K562 (cell line): Measurements from ENCODE around the gene DNAJB2. TPM values are rescaled to one million over a fixed set of nuclear protein-coding genes. Genes with fewer than 3 reads are reported as not detected.

Experiments
- ATAC-seq: fragments of 200-7000 bp; cut with Tn5 transposase; 3 replicates; pipeline ENCODE4 v1.9.1; 2020; ENCODE audit warnings: moderate library complexity
- BruUV-seq: library from RNA; stranded (reverse); fragments of 400-500 nt; replicated peaks from 2 replicates; lab custom pipeline; 2021; lab: Mats Ljungman, UMichigan
- CTCF ChIA-PET: fragments of 300-600 bp; formaldehyde crosslinking; extraction: SDS; loops from one replicate; lab custom pipeline; 2021; ENCODE audit warnings: low intra/inter-chr PET ratio; lab: Yijun Ruan, JAX
- POLR2A ChIA-PET: fragments of 300-600, 350-650 bp; sonication (Branson Sonifier 250); formaldehyde crosslinking; extraction: SDS; loops from one replicate; lab custom pipeline; 2021; ENCODE audit warnings: antibody characterized with exemption, inconsistent platforms; lab: Yijun Ruan, JAX
- DNase-seq, 4 experiments: peaks; one replicate each; pipeline versions ENCODE4 v3.0.0 to v3.0.0-alpha.2; 2011 to 2018; ENCODE audit warnings: low spot score in 3 of 4, mixed read lengths in 3 of 4; ENCODE audit errors: extremely low read depth in 1 of 4
- FAIRE-seq: peaks from 2 replicates; lab custom pipeline; 2011; peaks lifted over from hg19 to GRCh38; lab: Jason Lieb, UNC
- H2AFZ ChIP-seq: 2 replicates; pipeline ENCODE4 v1.6.0; 2011; ENCODE audit warnings: low read depth, low read length, control low read depth, inconsistent platforms
- H3K27ac ChIP-seq: fragments of 200-600 bp; 3 replicates; pipeline ENCODE4 v1.8.0; 2011; ENCODE audit warnings: low read depth, mild to moderate bottlenecking, control low read depth, inconsistent platforms, low read length, moderate library complexity, mixed read lengths; ENCODE audit errors: extremely low read depth
- H3K27me3 ChIP-seq, 2 experiments: fragments of 300-600 bp in 1 of 2; 2 replicates in 1 of 2; 3 replicates in 1 of 2; pipeline versions ENCODE4 v1.6.0 to v1.8.0; 2011; ENCODE audit warnings: inconsistent platforms in 2 of 2, low read length in 2 of 2, mild to moderate bottlenecking in 1 of 2, mixed read lengths in 1 of 2, moderate library complexity in 1 of 2; ENCODE audit not compliant: control insufficient read depth in 2 of 2, insufficient read depth in 2 of 2
- H3K36me3 ChIP-seq: fragments of 300-600 bp; 3 replicates; pipeline ENCODE4 v1.8.0; 2011; ENCODE audit warnings: mild to moderate bottlenecking, low read length, inconsistent platforms; ENCODE audit not compliant: control insufficient read depth, insufficient read depth
- H3K4me1 ChIP-seq, 2 experiments: fragments of 200-600 bp in 1 of 2; replicated peaks in 1 of 2; 2 replicates in 1 of 2; 3 replicates in 1 of 2; pipeline versions ENCODE4 v1.5.1 to v1.8.0; 2011; ENCODE audit warnings: inconsistent platforms in 2 of 2, low read length in 2 of 2, mild to moderate bottlenecking in 1 of 2, mixed read lengths in 1 of 2, moderate library complexity in 1 of 2; ENCODE audit not compliant: control insufficient read depth in 2 of 2, insufficient read depth in 2 of 2
- H3K4me2 ChIP-seq: 2 replicates; pipeline ENCODE4 v1.6.1; 2011; ENCODE audit warnings: low read length, control low read depth, inconsistent platforms, mixed read lengths; ENCODE audit not compliant: insufficient read depth
- H3K4me3 ChIP-seq: fragments of 200-600 bp; sonication (generic), shearing (Covaris generic); 2 replicates; pipeline ENCODE4 v1.5.1; 2016; ENCODE audit warnings: control low read depth, inconsistent platforms
- H3K79me2 ChIP-seq: fragments of 200-600 bp; 3 replicates; pipeline ENCODE4 v1.8.0; 2011; ENCODE audit warnings: low read length, inconsistent platforms; ENCODE audit not compliant: control insufficient read depth, insufficient read depth
- H3K9ac ChIP-seq, 2 experiments: 2 replicates each; pipeline versions ENCODE4 v1.6.0 to v1.6.1; 2011; ENCODE audit warnings: low read depth in 2 of 2, low read length in 2 of 2, control low read depth in 1 of 2, inconsistent platforms in 1 of 2, mild to moderate bottlenecking in 1 of 2, mixed read lengths in 1 of 2; ENCODE audit not compliant: insufficient read depth in 1 of 2
- H3K9me1 ChIP-seq: one replicate; pipeline ENCODE4 v1.6.0; 2011; ENCODE audit warnings: inconsistent platforms, mild to moderate bottlenecking, low read length, moderate library complexity; ENCODE audit not compliant: control insufficient read depth, insufficient read depth
- H3K9me3 ChIP-seq: replicated peaks from 2 replicates; pipeline ENCODE4 v1.5.1; 2011; ENCODE audit warnings: low read depth, low read length, inconsistent platforms; ENCODE audit not compliant: control insufficient read depth, insufficient read depth
- H4K20me1 ChIP-seq: replicated peaks from 2 replicates; pipeline ENCODE4 v1.6.1; 2011; ENCODE audit warnings: low read length, inconsistent platforms, mixed read lengths; ENCODE audit not compliant: control insufficient read depth, insufficient read depth
- BCOR ChIP-seq: fragments of 450-650 bp; IDR thresholded peaks from 2 replicates; pipeline ENCODE4 v1.6.1; 2016
- BRD4 ChIP-seq: fragments of 200-600 bp; sonication (generic); IDR thresholded peaks from 2 replicates; pipeline ENCODE4 v1.6.1; 2017; ENCODE audit warnings: inconsistent platforms
- CREB5 ChIP-seq: fragments of 250-450 bp; sonication (Bioruptor Pico); IDR thresholded peaks from 2 replicates; pipeline ENCODE4 v1.5.0; 2020; ENCODE audit warnings: mild to moderate bottlenecking
- ESRRB ChIP-seq: fragments of 250-450 bp; sonication (Bioruptor Pico); IDR thresholded peaks from 2 replicates; pipeline ENCODE4 v1.5.0; 2020; ENCODE audit warnings: mild to moderate bottlenecking, moderate library complexity, borderline replicate concordance
- HNRNPUL1 ChIP-seq: fragments of 200-400 bp; formaldehyde crosslinking; IDR thresholded peaks from 2 replicates; pipeline ENCODE4 v1.6.1; 2017; ENCODE audit warnings: low read length
- KDM1A ChIP-seq, 2 experiments: fragments of 450-650 bp; IDR thresholded peaks; 2 replicates each; pipeline ENCODE4 v1.6.1; 2016; ENCODE audit warnings: mild to moderate bottlenecking in 2 of 2
- LCOR ChIP-seq: sonication (generic); formaldehyde crosslinking; IDR thresholded peaks from 2 replicates; pipeline ENCODE4 v1.8.0; 2022; ENCODE audit warnings: mild to moderate bottlenecking, missing genetic modification reagents
- LEF1 ChIP-seq: fragments of 450-650 bp; IDR thresholded peaks from 2 replicates; pipeline ENCODE4 v1.6.1; 2016; ENCODE audit warnings: mild to moderate bottlenecking
- MLX ChIP-seq, 2 experiments: fragments of 450-650 bp in 1 of 2; sonication (generic) in 1 of 2; formaldehyde crosslinking; conservative IDR thresholded peaks; 2 replicates each; pipeline versions ENCODE4 v1.4.0 to v1.8.1; 2020 to 2022; ENCODE audit warnings: mild to moderate bottlenecking in 1 of 2, missing genetic modification reagents in 1 of 2
- MYBL2 ChIP-seq, 2 experiments: fragments of 450-650 bp in 1 of 2; sonication (generic) in 1 of 2; formaldehyde crosslinking in 1 of 2; IDR thresholded peaks; 2 replicates each; pipeline versions ENCODE4 v1.6.1 to v1.8.1; 2017 to 2022; ENCODE audit warnings: borderline replicate concordance in 1 of 2, inconsistent platforms in 1 of 2, low read depth in 1 of 2, mild to moderate bottlenecking in 1 of 2, missing genetic modification reagents in 1 of 2, moderate library complexity in 1 of 2
- NBN ChIP-seq: fragments of 450-650 bp; IDR thresholded peaks from 2 replicates; pipeline ENCODE4 v1.6.1; 2016; ENCODE audit warnings: low read depth, mild to moderate bottlenecking
- NFATC3 ChIP-seq: fragments of 450-650 bp; IDR thresholded peaks from 2 replicates; pipeline ENCODE4 v1.6.1; 2017; ENCODE audit warnings: mild to moderate bottlenecking
- SLC30A9 ChIP-seq: fragments of 250-450 bp; sonication (Bioruptor Pico); IDR thresholded peaks from 2 replicates; pipeline ENCODE4 v1.8.0; 2022; ENCODE audit warnings: mild to moderate bottlenecking, moderate library complexity
- ZNF24 ChIP-seq: fragments of 450-650 bp; IDR thresholded peaks from 2 replicates; pipeline ENCODE4 v1.6.1; 2016
- ZNF280B ChIP-seq: fragments of 250-450 bp; sonication (Bioruptor Pico); IDR thresholded peaks from 2 replicates; pipeline ENCODE4 v1.5.1; 2021; ENCODE audit warnings: mild to moderate bottlenecking
- ZNF311 ChIP-seq: fragments of 250-450 bp; sonication (Bioruptor Pico); IDR thresholded peaks from 2 replicates; pipeline ENCODE4 v1.4.0; 2020; ENCODE audit warnings: mild to moderate bottlenecking, moderate library complexity
- ZNF785 ChIP-seq: fragments of 250-450 bp; sonication (Bioruptor Pico); IDR thresholded peaks from 2 replicates; pipeline ENCODE4 v1.4.0; 2020; ENCODE audit warnings: mild to moderate bottlenecking
- WGBS: fragments of 100-300 bp; shearing (Covaris generic); methylation state at CpG from one replicate; pipeline ENCODE4 v1.1.6; 2016; ENCODE audit warnings: low coverage, mixed read lengths; ENCODE audit not compliant: insufficient coverage; ENCODE audit errors: missing lambda C conversion rate; 5-methylcytosine and 5-hydroxymethylcytosine counted together
- in situ Hi-C: fragments of 300-500 bp; cut with MboI; formaldehyde crosslinking; loops from 4 replicates; pipeline ENCODE4 v1.15.0; 2018; ENCODE audit warnings: inconsistent platforms, mixed read lengths
- intact Hi-C: fragments of 100-400 bp; cut with micrococcal nuclease; formaldehyde crosslinking; loops from 2 replicates; pipeline ENCODE4 v1.14.2; 2022
- polyA plus RNA-seq, 8 experiments: library from polyadenylated mRNA; depleted of rRNA in 4 of 8; stranded (reverse) in 5 of 8; unstranded in 3 of 8; fragments of >200 nt; fragmentation: Nextera tagmentation in 2 of 8; fragmentation: Illumina TruSeq in 1 of 8; extraction: Ambion mirVana in 2 of 8; extraction: Trizol in 1 of 8; gene quantifications; 2 replicates each; pipeline versions ENCODE4 v1.2.1 to v1.2.3, GENCODE V29; 2011 to 2014; ENCODE audit warnings: inconsistent platforms in 1 of 8, missing spikeins in 1 of 8
- total RNA-seq, 7 experiments: library from RNA; depleted of rRNA in 6 of 7; stranded (reverse); fragments of >200 nt in 6 of 7; fragmentation: Illumina TruSeq in 2 of 7; extraction: Trizol in 2 of 7; gene quantifications; 2 replicates each; pipeline versions ENCODE4 v1.2.1 to v1.2.3, GENCODE V29; 2011 to 2021; ENCODE audit warnings: low replicate concordance in 1 of 7

Gene DNAJB2
- total and polyA plus RNA-seq, 9 of the 15 experiments (the other 6 are each of a cell fraction or from before 2014, with no cell fraction given): 0.08 to 3.0 (median 2.2) TPM; not detected in 1

- TF ChIP-seq ZNF311 (CRISPR knock-in tag) (no peak), LCOR (no peak), NFATC3 (no peak), MYBL2 (IDR thresholded peaks at IDR 0.05; ENCODE audit: low read depth) (no peak), MYBL2 (CRISPR knock-in tag; IDR thresholded peaks at IDR 0.05; ENCODE audit: borderline replicate concordance) (no peak), ZNF785 (CRISPR knock-in tag) (no peak), NBN (no peak), MLX (CRISPR knock-in tag; conservative IDR thresholded peaks at IDR 0.05) (no peak)
- TF ChIP-seq, all 486 proteins: peak for 0
Observed at GRCh38 chr2:219291910-219292490, 12.8 kb downstream of the DNAJB2 start (continued).

GRCh38 chr2:219292616-219293015 lies 13.4 kb downstream of the DNAJB2 start:
- Histone ChIP-seq H2AFZ (no peak overlapping the region), H4K20me1 (no peaks in the 10 kb centered on the region), H3K9me1 (no peaks in the 10 kb centered on the region), H3K4me1 (peaks cover 31 to 62% of the 10 kb centered on the region in 2 experiments), H3K4me3 (no peak overlapping the region), H3K9ac (no peak overlapping the region), H3K9me3 (no peaks in the 10 kb centered on the region), H3K79me2 (no peaks in the 10 kb centered on the region), H3K27me3 (no peaks in the 10 kb centered on the region), H3K36me3 (no peaks in the 10 kb centered on the region), H3K4me2 (no peak overlapping the region)
- ATAC-seq (no peak), DNase-seq (no peak), FAIRE-seq (no peak)
- 94% methylated on average over 3 of the region's 9 CpGs for WGBS
- intact Hi-C loops (no loop called here), in situ Hi-C loops (loop anchor here (5.0 kb wide), 1 partner anchor 120 kb away; the partner anchor contains the start of gene SLC23A3)
- POLR2A ChIA-PET: interaction anchor here (1.9 kb wide), 1 partner anchor 13 kb away, joined by 6 read pairs; the partner anchor contains the start of gene DNAJB2
- TF ChIP-seq ZNF24 (no peak), SLC30A9 (no peak), HNRNPUL1 (no peak), BRD4 (no peak), BCOR (no peak), LEF1 (no peak), CREB5 (CRISPR knock-in tag) (no peak), KDM1A (IDR thresholded peaks at IDR 0.05) (no peak), ZNF280B (CRISPR knock-in tag) (no peak), ESRRB (CRISPR knock-in tag) (no peak)
- TF ChIP-seq, all 486 proteins: peak for 0
- no peak overlapping the region for H3K27ac ChIP-seq
- no TSS peak for BruUV-seq
- CTCF ChIA-PET: no interaction called here
